Measurements from ENCODE around the gene FAM25A.
A peak's percentile ranks its signal among the peaks of the same experiment; 100 is the strongest.
"Not testable (repeated sequence)": the region's sequence is repeated elsewhere in the genome, so short reads cannot be mapped to it uniquely, and the experiment has no call there.

FAM25A gene

GRCh38 chr10:87020056-87020455 is at the start of gene FAM25A:
TSS of gene FAM25A (plus strand) at chr10:87020294. CDS start at chr10:87020325, 31 bp downstream.
- not testable (repeated sequence) for H3K27ac ChIP-seq (ENCODE audit: low read depth, low read length, poor library complexity, severe bottlenecking); H3K4me2 ChIP-seq (ENCODE audit: low read length); H3K27me3 ChIP-seq (ENCODE audit: insufficient read depth, low read length); H3F3A ChIP-seq (ENCODE audit: insufficient read depth, low read length); H3K9ac ChIP-seq (ENCODE audit: low read length); H3K79me2 ChIP-seq (ENCODE audit: insufficient read depth, low read length); H3K36me3 ChIP-seq (ENCODE audit: insufficient read depth, low read length); H4K20me1 ChIP-seq (ENCODE audit: insufficient read depth, low read length); H3K4me1 ChIP-seq (ENCODE audit: insufficient read depth, low read length, severe bottlenecking); H3K9me2 ChIP-seq (ENCODE audit: low read depth, low read length); H2AFZ ChIP-seq (ENCODE audit: low read length); H3K9me3 ChIP-seq (ENCODE audit: low read length); H3K4me3 ChIP-seq (ENCODE audit: low read depth, low read length, poor library complexity, severe bottlenecking)

GRCh38 chr10:86970982-86971231 is 49.2 kb upstream of the FAM25A start:
- Histone ChIP-seq H3K36me3 (ENCODE audit: insufficient read depth, low read length) (no peaks in the 10 kb centered on the region), H3K4me2 (ENCODE audit: low read length) (peak overlapping the region; percentile 86), H3K27me3 (ENCODE audit: insufficient read depth, low read length) (no peaks in the 10 kb centered on the region), H3K9ac (ENCODE audit: low read length) (peak overlapping the region; percentile 82), H2AFZ (ENCODE audit: low read length) (peak overlapping the region; percentile 44; the same call in 1 of the 2 replicates), H3K9me2 (ENCODE audit: low read depth, low read length) (no peaks in the 10 kb centered on the region), H3K79me2 (ENCODE audit: insufficient read depth, low read length) (no peaks in the 10 kb centered on the region), H4K20me1 (ENCODE audit: insufficient read depth, low read length) (no peaks in the 10 kb centered on the region), H3K4me3 (ENCODE audit: low read depth, low read length, poor library complexity, severe bottlenecking) (peak overlapping the region; percentile 75), H3K27ac (ENCODE audit: low read depth, low read length, poor library complexity, severe bottlenecking) (no peak overlapping the region), H3K4me1 (ENCODE audit: insufficient read depth, low read length, severe bottlenecking) (peaks cover 26% of the 10 kb centered on the region), H3K9me3 (ENCODE audit: low read length) (no peaks in the 10 kb centered on the region), H3F3A (ENCODE audit: insufficient read depth, low read length) (no peaks in the 10 kb centered on the region)
- TF ChIP-seq CTCF (IDR thresholded peaks at IDR 0.05; ENCODE audit: low read length) (no peak), EZH2 (IDR thresholded peaks at IDR 0.05; ENCODE audit: borderline replicate concordance, low read length) (no peak)

- Histone ChIP-seq H3K9me2 (ENCODE audit: low read depth, low read length) (no peaks in the 10 kb centered on the region), H3K9me3 (ENCODE audit: low read length) (no peaks in the 10 kb centered on the region), H3K79me2 (ENCODE audit: insufficient read depth, low read length) (no peaks in the 10 kb centered on the region), H2AFZ (ENCODE audit: low read length) (peak overlapping the region; percentile 21; the same call in 1 of the 2 replicates), H3K36me3 (ENCODE audit: insufficient read depth, low read length) (no peaks in the 10 kb centered on the region), H3K27ac (ENCODE audit: low read depth, low read length, poor library complexity, severe bottlenecking) (no peak overlapping the region), H3K4me2 (ENCODE audit: low read length) (peak overlapping the region; percentile 86), H4K20me1 (ENCODE audit: insufficient read depth, low read length) (no peaks in the 10 kb centered on the region), H3K4me1 (ENCODE audit: insufficient read depth, low read length, severe bottlenecking) (peaks cover 23% of the 10 kb centered on the region), H3K9ac (ENCODE audit: low read length) (peak overlapping the region; percentile 82), H3F3A (ENCODE audit: insufficient read depth, low read length) (no peaks in the 10 kb centered on the region), H3K4me3 (ENCODE audit: low read depth, low read length, poor library complexity, severe bottlenecking) (peak overlapping the region; percentile 75), H3K27me3 (ENCODE audit: insufficient read depth, low read length) (no peaks in the 10 kb centered on the region)
- TF ChIP-seq EZH2 (IDR thresholded peaks at IDR 0.05; ENCODE audit: borderline replicate concordance, low read length) (no peak), CTCF (IDR thresholded peaks at IDR 0.05; ENCODE audit: low read length) (no peak)
Measured at GRCh38 chr10:86971232-86971991, 48.7 kb upstream of the FAM25A start.

All from OCI-LY1 (cell line).